Lung microvascular endothelial cell (primary cell): ENCODE data around the gene PLXNB1. TPM values are rescaled to one million over a fixed set of nuclear protein-coding genes. Genes with fewer than 3 reads are reported as not detected.
A peak's percentile ranks its signal among the peaks of the same experiment; 100 is the strongest.
"Not testable (repeated sequence)": the region's sequence is repeated elsewhere in the genome, so short reads cannot be mapped to it uniquely, and the experiment has no call there.

Experiments used
- DNase-seq, 2 donors: peaks; one replicate each; pipeline versions ENCODE4 v3.0.0 to v3.0.0-alpha.2; 2010; ENCODE audit warnings: low read depth in 2 of 2
- total RNA-seq: library from RNA; depleted of rRNA; stranded (reverse); fragments of >200 nt; gene quantifications from 2 replicates; pipeline ENCODE4 v1.2.1, GENCODE V29; 2014

Gene PLXNB1
- total RNA-seq, 1 donor from 2014 or later: 16.1 TPM

DNA sequence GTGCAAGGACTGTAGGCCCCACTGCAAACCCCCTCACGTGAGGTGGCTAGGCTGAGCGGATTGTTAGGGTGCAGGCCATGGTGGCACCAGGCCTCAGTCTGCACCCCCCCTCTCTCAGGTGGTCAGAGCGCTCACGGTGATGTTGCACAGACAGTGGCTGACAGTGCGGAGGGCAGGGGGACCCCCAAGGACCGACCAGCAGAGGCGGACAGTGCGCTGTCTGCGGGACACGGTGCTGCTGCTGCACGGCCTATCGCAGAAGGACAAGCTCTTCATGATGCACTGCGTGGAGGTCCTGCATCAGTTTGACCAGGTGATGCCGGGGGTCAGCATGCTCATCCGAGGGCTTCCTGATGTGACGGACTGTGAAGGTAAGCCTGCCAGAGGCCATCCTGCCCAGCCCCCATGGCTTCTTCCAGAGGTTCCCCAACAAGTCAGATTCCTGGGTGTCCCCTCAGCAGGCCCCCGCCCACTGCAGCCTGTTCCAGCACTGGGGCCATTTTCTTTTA lies 34.9 kb upstream of the PLXNB1 start:
- no peak for DNase-seq

- DNase-seq: no peak
Measured at GRCh38 chr3:48463703-48464102, 33.8 kb upstream of the PLXNB1 start.

DNA sequence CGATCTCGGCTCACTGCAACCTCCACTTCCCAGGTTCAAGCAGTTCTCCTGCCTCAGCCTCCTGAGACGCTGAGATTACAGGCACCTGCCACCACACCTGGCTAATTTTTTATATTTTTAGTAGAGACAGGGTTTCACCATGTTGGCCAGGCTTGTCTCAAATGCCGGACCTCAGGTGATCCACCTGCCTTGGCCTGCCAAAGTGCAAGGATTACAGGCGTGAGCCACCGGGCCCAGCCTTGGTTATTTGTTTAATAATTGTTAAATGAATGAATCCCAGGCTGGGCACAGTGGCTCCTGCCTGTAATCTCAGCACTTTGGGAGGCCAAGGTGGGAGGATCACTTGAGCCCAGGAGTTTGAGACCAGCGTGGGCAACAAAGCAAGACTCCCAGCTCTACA lies 31.9 kb upstream of the PLXNB1 start:
- not testable (repeated sequence) for DNase-seq

DNA sequence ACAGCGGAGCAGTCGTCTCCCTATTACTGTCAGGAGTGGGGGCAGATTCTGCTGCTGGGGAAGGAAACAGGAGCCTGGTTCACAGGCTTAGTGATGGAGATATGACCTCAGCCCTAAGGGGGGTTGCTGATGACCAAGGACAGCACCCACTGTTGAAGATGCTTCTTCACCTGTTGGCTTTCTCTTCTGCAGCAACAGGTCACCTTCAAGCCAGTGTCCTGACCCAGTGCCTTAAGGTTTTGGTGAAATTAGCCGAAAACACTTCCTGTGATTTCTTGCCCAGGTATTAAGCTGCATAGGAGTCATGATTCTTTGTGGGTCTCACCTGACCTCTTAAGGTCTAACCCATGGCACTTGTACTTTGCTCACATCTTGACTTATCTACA lies 30.6 kb upstream of the PLXNB1 start:
- DNase-seq: no peak

GRCh38 chr3:48459773-48460516 lies 30.1 kb upstream of the PLXNB1 start:
- DNase-seq: no peak

DNA sequence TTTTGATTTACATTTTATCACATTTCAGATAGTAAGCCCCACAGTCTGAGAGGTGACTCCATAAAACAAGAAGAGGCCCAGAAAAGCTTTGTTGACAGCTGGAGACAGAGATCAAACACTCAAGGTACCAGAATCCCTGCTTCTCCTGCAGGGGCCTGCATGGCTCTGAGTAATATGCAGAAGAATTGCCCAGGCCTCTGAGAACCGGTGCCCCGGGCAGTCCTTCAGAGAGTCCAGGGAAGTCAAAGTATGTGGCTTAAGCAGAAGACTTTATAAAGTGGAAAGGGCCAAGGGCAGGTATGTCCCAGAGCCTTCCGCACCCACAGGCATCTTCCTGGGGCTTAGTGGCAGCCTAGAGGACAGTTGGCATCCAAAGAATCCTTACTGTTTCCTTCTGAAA lies 29.4 kb upstream of the PLXNB1 start:
- DNase-seq: no peak

GRCh38 chr3:48456456-48456855 lies 26.6 kb upstream of the PLXNB1 start:
- no peak for DNase-seq

- DNase-seq: no peak
Measured at GRCh38 chr3:48451270-48451669, 21.4 kb upstream of the PLXNB1 start.

GRCh38 chr3:48446425-48447193 lies 16.7 kb upstream of the PLXNB1 start, which contains the start of gene ATRIP:
Gene ATRIP (plus strand): TSS chr3:48446737. CDS start chr3:48446846, 109 bp downstream.
- DNase-seq: peak; percentile 91 to 92

GRCh38 chr3:48446043-48446424 lies 16.1 kb upstream of the PLXNB1 start:
- DNase-seq: no peak

- DNase-seq: no peak
Measured at GRCh38 chr3:48445277-48445882, 15.5 kb upstream of the PLXNB1 start.

- no peak for DNase-seq
Measured at GRCh38 chr3:48441940-48442339, 12.1 kb upstream of the PLXNB1 start.

- peak; percentile 37 to 57 for DNase-seq
Measured at GRCh38 chr3:48440590-48440958, 10.7 kb upstream of the PLXNB1 start.

DNA sequence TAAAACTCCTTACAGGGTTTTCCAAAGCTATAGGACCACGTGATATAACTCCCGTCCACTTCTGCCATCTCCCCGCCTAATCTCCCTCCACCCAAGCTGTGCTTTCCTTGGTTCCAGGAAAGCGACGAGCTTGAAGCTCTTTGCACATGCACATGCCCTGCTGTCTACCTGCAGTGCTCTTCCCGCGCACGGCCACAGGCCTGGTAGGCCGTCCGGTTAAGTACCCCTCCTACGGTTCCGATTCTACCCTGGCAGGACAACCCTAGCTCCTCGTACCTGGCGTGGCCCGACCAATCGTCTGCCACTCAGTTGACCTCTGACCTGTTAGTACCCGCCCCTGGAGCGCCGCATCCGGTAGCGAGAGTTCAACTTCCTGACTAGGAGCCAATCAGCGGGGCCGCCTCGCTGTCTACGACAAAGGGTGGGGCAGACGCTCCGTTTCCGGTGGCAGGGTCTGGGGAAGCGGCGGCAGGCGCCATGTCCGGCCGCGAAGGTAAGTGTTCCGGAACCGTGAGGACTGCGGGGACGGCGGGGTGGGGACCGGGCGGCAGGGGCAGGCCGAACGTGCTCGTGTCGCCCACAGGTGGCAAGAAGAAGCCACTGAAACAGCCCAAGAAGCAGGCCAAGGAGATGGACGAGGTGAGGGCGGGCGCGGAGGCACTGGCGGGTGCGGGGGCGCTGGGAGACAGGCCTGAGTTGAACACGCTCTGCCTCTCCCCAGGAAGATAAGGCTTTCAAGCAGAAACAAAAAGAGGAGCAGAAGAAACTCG lies 10.1 kb upstream of the PLXNB1 start, which contains the start of the genes CCDC51 and TMA7:
Gene CCDC51 (minus strand): TSS at position 300 of the 770 bp plus-strand sequence. CDS start 4,991 bp downstream, outside the sequence.
Gene TMA7 (plus strand): TSS at position 438 of the 770 bp plus-strand sequence. CDS start 40 bp downstream, at position 478.
- peak; percentile 96 to 97 for DNase-seq

DNA sequence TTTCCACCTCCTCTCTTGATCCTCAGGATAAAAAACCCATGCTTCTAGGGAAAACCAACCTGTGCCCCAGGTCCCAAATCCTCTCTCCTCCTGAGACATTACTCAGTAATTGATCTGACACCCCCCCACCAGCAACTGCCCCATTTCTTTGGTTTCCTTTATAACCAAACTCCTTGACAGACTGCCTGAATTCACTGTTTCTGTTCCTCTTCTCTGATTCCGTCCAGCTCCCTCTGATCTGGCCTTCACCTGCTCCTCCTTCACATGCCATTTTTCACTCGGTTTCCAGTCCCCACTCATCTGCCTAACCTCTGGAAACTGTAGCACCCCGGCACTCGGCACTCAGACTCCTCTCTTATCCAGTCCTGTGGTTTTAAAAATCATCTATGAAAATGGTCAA lies 7.9 kb upstream of the PLXNB1 start:
- DNase-seq: no peak

DNA sequence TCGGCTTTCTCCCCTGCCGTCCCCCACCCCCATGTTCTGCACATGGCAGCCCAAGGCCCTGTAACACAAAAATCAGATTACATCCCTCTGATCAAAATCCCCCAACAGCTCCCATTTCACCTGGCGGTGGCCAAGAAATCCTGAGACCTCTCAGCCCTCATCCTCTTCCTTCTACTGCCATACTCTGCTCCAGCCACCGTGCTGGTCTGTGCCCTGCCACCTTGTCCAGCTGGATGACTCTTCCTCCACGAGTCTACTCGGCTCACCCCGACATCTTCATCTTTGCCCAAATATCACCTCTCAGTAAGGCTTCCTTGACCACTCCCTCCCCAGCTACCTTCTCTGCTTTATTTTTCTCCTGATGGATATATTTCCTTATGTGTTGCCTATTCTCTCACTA lies 7.0 kb upstream of the PLXNB1 start:
- no peak for DNase-seq

- no peak for DNase-seq
Measured at GRCh38 chr3:48436477-48436787, 6.5 kb upstream of the PLXNB1 start.

DNA sequence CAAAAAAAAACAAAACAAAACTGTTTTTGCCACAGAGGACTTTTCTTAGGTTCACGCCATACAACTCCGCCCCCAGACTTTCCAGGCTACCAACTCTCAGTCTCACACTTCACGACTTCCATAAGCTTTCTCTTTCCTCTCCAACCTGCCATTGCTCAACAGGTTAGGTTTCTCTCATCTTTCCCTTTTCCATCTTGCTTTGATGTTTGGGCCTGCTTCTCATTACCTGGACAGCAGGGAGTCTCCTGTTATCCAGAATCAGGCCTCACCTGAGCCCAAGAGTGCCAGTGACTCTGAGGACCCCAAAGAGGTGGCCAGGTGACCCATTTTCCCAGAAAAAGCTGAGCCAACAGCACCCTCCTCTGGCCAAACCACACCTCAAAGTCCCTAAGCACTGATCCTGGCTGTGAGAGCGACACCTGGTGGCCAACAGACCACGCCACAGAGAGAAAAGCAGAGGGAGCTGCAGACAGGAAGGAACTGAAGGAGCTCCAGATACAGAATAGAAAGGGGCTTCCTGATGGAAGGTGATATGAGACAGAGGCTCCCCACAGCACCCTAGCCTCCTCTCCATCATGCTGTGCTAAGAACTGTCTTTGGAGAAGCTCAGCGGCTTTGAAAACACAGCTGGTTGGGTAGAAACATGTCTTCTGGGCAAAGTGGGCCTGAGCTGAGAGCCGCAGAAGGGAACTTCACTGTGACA lies 6.0 kb upstream of the PLXNB1 start:
- peak; percentile 86 to 92 for DNase-seq

DNA sequence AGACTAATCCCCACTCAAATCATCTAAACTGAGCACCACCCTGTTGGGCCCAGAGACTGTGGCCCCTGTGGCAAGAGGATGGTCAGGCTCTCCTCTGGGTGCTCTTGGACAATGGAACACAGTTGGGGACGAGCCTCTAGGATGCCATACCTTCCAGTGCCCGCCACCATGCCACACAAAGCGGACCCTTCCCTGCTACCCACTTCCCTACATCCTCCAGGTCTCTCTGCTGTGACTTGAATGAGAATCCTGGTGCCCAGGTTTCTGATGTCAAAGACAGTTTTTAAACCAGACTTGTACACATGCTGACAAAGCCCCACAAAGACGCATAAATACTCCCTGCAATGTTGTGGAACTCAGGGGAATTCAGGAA lies 5.3 kb upstream of the PLXNB1 start:
- no peak for DNase-seq

DNA sequence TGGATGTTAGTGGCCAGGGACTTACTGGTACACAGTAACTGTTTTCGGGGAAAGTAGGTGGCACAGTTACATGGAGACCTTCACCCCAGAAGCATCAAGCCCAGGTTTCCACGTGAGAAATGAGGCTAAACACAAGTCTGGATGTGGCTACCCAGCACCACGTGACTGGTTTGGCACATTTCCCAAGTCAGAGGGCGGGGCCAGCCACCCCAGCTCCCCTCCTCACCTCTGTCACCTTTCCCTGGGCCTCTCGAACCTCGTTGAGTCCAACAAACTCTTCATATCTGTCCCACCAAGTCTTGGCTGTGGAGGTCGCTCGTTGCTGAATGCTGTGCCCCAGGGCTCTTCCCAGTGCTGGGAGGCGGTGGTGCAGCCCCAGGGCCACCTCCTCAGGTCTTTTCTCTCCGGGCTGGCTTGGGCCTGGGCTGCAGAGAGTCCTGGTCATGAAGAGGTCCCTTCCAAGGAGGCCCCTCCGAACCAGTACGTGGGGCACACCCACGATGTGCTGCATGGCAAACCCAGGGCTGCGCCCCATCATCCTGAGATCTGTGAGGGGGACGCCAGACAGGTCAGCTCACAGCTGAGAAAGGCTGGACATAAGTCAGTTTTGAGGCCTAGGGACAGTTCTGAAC lies 4.8 kb upstream of the PLXNB1 start:
- no peak for DNase-seq
